GM18511 (cell line): ENCODE data around the gene LMO7.
A peak's percentile ranks its signal among the peaks of the same experiment; 100 is the strongest.
"Not testable (repeated sequence)": the region's sequence is repeated elsewhere in the genome, so short reads cannot be mapped to it uniquely, and the experiment has no call there.

Source experiments
- ATAC-seq: cut with Tn5 transposase; IDR thresholded peaks from one replicate; pipeline ENCODE4 v1.9.1; 2021; ENCODE audit warnings: mild to moderate bottlenecking, moderate library complexity; ENCODE audit not compliant: unreplicated experiment

The LMO7 gene

GRCh38 chr13:75694722-75695121, 58.6 kb downstream of the LMO7 start:
- no peak for ATAC-seq

- peak; percentile 72 for ATAC-seq
These were observed 59.8 kb downstream of the LMO7 start for GRCh38 chr13:75695908-75696307.

- no peak for ATAC-seq
These were observed 62.9 kb downstream of the LMO7 start for GRCh38 chr13:75699062-75699461.

GRCh38 chr13:75699717-75700116, 63.6 kb downstream of the LMO7 start:
- not testable (repeated sequence) for ATAC-seq

- ATAC-seq = no peak
These were observed 64.4 kb downstream of the LMO7 start for GRCh38 chr13:75700552-75700951.

GRCh38 chr13:75702476-75702875, 66.3 kb downstream of the LMO7 start:
- no peak for ATAC-seq

- ATAC-seq = no peak
These were observed 67.6 kb downstream of the LMO7 start for GRCh38 chr13:75703769-75704168.

- ATAC-seq = no peak
These were observed 68.2 kb downstream of the LMO7 start for GRCh38 chr13:75704194-75704926.

- no peak for ATAC-seq
These were observed 68.8 kb downstream of the LMO7 start for GRCh38 chr13:75704927-75705288.

GRCh38 chr13:75705395-75705794, 69.3 kb downstream of the LMO7 start:
- no peak for ATAC-seq

GRCh38 chr13:75705908-75706307, 69.8 kb downstream of the LMO7 start:
- ATAC-seq = no peak

GRCh38 chr13:75713852-75714251, 77.7 kb downstream of the LMO7 start:
- no peak for ATAC-seq

- ATAC-seq = peak; percentile 97
These were observed 79.7 kb downstream of the LMO7 start for GRCh38 chr13:75715601-75716523.

- ATAC-seq = no peak
These were observed 81.4 kb downstream of the LMO7 start for GRCh38 chr13:75717525-75717924.

- no peak for ATAC-seq
These were observed 85.2 kb downstream of the LMO7 start for GRCh38 chr13:75721307-75721706.

- no peak for ATAC-seq
These were observed 87.8 kb downstream of the LMO7 start for GRCh38 chr13:75723901-75724300.

GRCh38 chr13:75724752-75725517, 88.8 kb downstream of the LMO7 start:
- no peak for ATAC-seq

GRCh38 chr13:75725736-75726135, 89.6 kb downstream of the LMO7 start:
- no peak for ATAC-seq

GRCh38 chr13:75726306-75726705, 90.2 kb downstream of the LMO7 start:
- ATAC-seq = no peak

- not testable (repeated sequence) for ATAC-seq
These were observed 97.0 kb downstream of the LMO7 start for GRCh38 chr13:75733113-75733512.

GRCh38 chr13:75736173-75736572, 100.0 kb downstream of the LMO7 start:
- ATAC-seq = no peak
